Adrenal gland (tissue), 5 donors: ENCODE results near the gene CBL.

ENCODE experiments used
- CTCF ChIP-seq, 6 experiments: fragments of 450-650 bp in 4 of 6; fragments of 200-600 bp in 2 of 6; sonication (generic) in 1 of 6; IDR thresholded peaks; 1 replicate in 5 of 6; 2 replicates in 1 of 6; pipeline versions ENCODE4 v1.5.1 to v1.8.0; 2016 to 2021; ENCODE audit warnings: antibody characterized with exemption in 6 of 6, mild to moderate bottlenecking in 2 of 6, moderate library complexity in 1 of 6
- POLR2A ChIP-seq, 2 donors: fragments of 450-650 bp; IDR thresholded peaks; one replicate each; pipeline ENCODE4 v1.6.1; 2017; ENCODE audit warnings: antibody characterized with exemption in 2 of 2, mild to moderate bottlenecking in 2 of 2, moderate library complexity in 1 of 2
- donor health status: DM: no; HTN: no; CAD: no.

- TF ChIP-seq CTCF (IDR thresholded peaks at IDR 0.05) (no peak), POLR2A (IDR thresholded peaks at IDR 0.05) (no peak)
These were observed 16.8 kb downstream of the CBL start for GRCh38 chr11:119222891-119223290.
